Effector memory CD8-positive, alpha-beta T cell (primary cell): ENCODE measurements around the gene NKAIN2.
"Not testable (repeated sequence)": the region's sequence is repeated elsewhere in the genome, so short reads cannot be mapped to it uniquely, and the experiment has no call there.

ENCODE experiments used
- ATAC-seq: fragments of 150-1000 bp; cut with Tn5 transposase; replicated peaks from 2 replicates; pipeline ENCODE4 v1.10.0; 2021; ENCODE audit warnings: mild to moderate bottlenecking, moderate library complexity
- DNase-seq, 3 experiments: peaks; one replicate each; pipeline ENCODE4 v3.0.0; 2021
- H3K27ac Mint-ChIP-seq, 2 donors: one replicate each; pipeline ENCODE4 v1.8.0; 2022; ENCODE audit warnings: mild to moderate bottlenecking in 2 of 2, mixed read lengths in 2 of 2, moderate library complexity in 2 of 2
- H3K27me3 Mint-ChIP-seq, 2 donors: one replicate each; pipeline ENCODE4 v1.8.0; 2022; ENCODE audit warnings: mixed read lengths in 2 of 2
- H3K36me3 Mint-ChIP-seq: one replicate; pipeline ENCODE4 v1.8.0; 2022; ENCODE audit warnings: mild to moderate bottlenecking, moderate library complexity, mixed read lengths; ENCODE audit not compliant: insufficient read depth
- H3K4me1 Mint-ChIP-seq, 2 donors: one replicate each; pipeline ENCODE4 v1.8.0; 2022; ENCODE audit warnings: low read depth in 2 of 2, mixed read lengths in 2 of 2
- H3K4me3 Mint-ChIP-seq, 2 donors: one replicate each; pipeline ENCODE4 v1.8.0; 2022; ENCODE audit warnings: mild to moderate bottlenecking in 2 of 2, mixed read lengths in 2 of 2, moderate library complexity in 2 of 2
- H3K9me3 Mint-ChIP-seq, 2 donors: one replicate each; pipeline ENCODE4 v1.8.0; 2022; ENCODE audit warnings: mixed read lengths in 2 of 2

The NKAIN2 gene

GRCh38 chr6:124148236-124148957 is 344.7 kb downstream of the NKAIN2 start:
- DNase-seq (no peak), ATAC-seq (no peak)
- Mint-ChIP-seq H3K36me3 (no peaks in the 10 kb centered on the region), H3K27me3 (no peaks in the 10 kb centered on the region), H3K4me1 (no peaks in the 10 kb centered on the region), H3K27ac (no peak overlapping the region), H3K9me3 (peaks cover 0 to 6% of the 10 kb centered on the region in 2 donors), H3K4me3 (no peak overlapping the region)

DNA sequence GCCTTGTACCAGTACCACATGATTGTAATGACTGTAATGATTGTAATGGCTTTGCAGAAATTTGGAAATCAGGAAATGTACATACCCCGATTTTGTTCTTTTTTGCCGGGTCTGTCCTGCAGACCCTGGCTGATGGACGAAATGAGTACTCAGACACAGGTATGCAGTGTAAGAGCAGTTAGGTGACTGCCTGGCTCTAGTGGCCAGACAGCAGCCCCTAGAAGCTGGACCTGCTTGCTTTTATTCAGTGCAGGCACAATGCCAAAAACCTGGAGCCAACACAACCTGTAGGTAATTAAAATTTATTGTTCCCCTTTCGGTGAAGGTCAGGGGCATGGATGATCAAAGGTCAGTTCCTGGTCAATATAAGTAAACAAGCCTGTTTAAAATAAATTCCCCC is 346.0 kb downstream of the NKAIN2 start:
- H3K9me3 Mint-ChIP-seq, result peaks cover 0 to 6% of the 10 kb centered on the region in 2 donors
- H3K4me1 Mint-ChIP-seq, result no peaks in the 10 kb centered on the region
- DNase-seq (no peak), ATAC-seq (no peak)
- no peaks in the 10 kb centered on the region for H3K27me3 Mint-ChIP-seq
- no peak overlapping the region for H3K27ac Mint-ChIP-seq
- no peaks in the 10 kb centered on the region for H3K36me3 Mint-ChIP-seq
- H3K4me3 Mint-ChIP-seq, result no peak overlapping the region

- no peak overlapping the region for H3K4me3 Mint-ChIP-seq
- no peak for ATAC-seq
Observed at GRCh38 chr6:124158024-124158423, 354.4 kb downstream of the NKAIN2 start.

DNA sequence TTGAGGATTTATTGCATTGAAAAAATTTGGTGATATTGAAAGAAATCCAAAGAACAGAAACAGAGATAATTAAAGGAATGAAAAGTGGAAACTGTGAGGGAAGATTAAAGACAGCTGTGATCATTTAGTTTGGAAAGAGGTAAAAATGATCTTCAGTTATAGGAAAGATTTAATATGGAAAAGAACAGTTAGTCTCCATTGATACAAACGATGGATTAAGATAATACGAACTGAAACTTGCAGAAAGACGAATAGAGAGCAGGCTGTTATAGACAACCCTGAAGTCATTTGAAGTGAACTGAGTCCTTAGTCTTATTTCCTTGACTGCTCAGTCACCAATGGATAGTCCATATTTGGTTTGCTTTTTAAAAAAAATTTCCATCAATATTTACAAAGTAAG is 360.0 kb downstream of the NKAIN2 start:
- Mint-ChIP-seq H3K4me1 (no peaks in the 10 kb centered on the region), H3K4me3 (no peak overlapping the region), H3K36me3 (no peaks in the 10 kb centered on the region), H3K9me3 (peaks cover 0 to 7% of the 10 kb centered on the region in 2 donors), H3K27ac (no peak overlapping the region), H3K27me3 (no peaks in the 10 kb centered on the region)
- ATAC-seq (no peak), DNase-seq (no peak)

More at GRCh38 chr6:124158024-124158423, 354.4 kb downstream of the NKAIN2 start:
- no peak overlapping the region for H3K27ac Mint-ChIP-seq
- no peaks in the 10 kb centered on the region for H3K36me3 Mint-ChIP-seq
- no peak for DNase-seq
- no peaks in the 10 kb centered on the region for H3K4me1 Mint-ChIP-seq
- H3K9me3 Mint-ChIP-seq, result peaks cover 10 to 20% of the 10 kb centered on the region in 2 donors
- H3K27me3 Mint-ChIP-seq, result no peaks in the 10 kb centered on the region

DNA sequence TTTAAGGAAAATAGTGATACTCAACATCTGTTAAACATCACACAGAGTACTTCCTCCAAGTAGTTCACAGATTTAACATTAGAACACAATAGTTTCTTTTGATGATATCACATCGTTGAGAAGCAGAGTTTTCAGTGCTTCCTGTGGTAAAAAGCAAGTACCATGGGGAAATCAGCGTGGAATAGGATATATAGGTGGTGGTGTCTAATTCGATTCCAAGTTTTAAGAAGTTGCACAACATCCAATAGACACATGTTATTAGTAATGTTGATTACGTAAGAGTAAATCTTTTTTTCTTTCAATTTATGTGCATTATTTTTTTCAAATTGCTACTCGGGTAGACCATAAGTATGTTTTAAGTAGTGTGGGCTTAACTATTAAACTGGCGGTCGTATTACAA is 360.7 kb downstream of the NKAIN2 start:
- H3K4me3 Mint-ChIP-seq, result no peak overlapping the region
- ATAC-seq (no peak), DNase-seq (no peak)
- H3K9me3 Mint-ChIP-seq, result peaks cover 0 to 6% of the 10 kb centered on the region in 2 donors
- H3K27me3 Mint-ChIP-seq, result no peaks in the 10 kb centered on the region
- no peaks in the 10 kb centered on the region for H3K4me1 Mint-ChIP-seq
- no peaks in the 10 kb centered on the region for H3K36me3 Mint-ChIP-seq
- no peak overlapping the region for H3K27ac Mint-ChIP-seq

DNA sequence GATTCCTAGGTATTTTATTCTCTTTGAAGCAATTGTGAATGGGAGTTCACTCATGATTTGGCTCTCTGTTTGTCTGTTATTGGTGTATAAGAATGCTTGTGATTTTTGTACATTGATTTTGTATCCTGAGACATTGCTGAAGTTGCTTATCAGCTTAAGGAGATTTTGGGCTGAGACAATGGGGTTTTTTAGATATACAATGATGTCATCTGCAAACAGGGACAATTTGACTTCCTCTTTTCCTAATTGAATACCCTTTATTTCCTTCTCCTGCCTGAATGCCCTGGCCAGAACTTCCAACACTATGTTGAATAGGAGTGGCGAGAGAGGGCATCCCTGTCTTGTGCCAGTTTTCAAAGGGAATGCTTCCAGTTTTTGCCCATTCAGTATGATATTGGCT is 363.6 kb downstream of the NKAIN2 start:
- not testable (repeated sequence) for H3K27ac Mint-ChIP-seq, H3K4me3 Mint-ChIP-seq, H3K27me3 Mint-ChIP-seq, DNase-seq, H3K4me1 Mint-ChIP-seq, H3K36me3 Mint-ChIP-seq, ATAC-seq, H3K9me3 Mint-ChIP-seq

- H3K27me3 Mint-ChIP-seq, result no peaks in the 10 kb centered on the region
- H3K4me1 Mint-ChIP-seq, result no peaks in the 10 kb centered on the region
- no peak for ATAC-seq
- no peak overlapping the region for H3K4me3 Mint-ChIP-seq
- no peaks in the 10 kb centered on the region for H3K36me3 Mint-ChIP-seq
- no peak overlapping the region for H3K27ac Mint-ChIP-seq
- DNase-seq, result no peak
- H3K9me3 Mint-ChIP-seq, result peaks cover 7 to 8% of the 10 kb centered on the region in 2 donors
Observed at GRCh38 chr6:124190256-124190655, 386.6 kb downstream of the NKAIN2 start.

DNA sequence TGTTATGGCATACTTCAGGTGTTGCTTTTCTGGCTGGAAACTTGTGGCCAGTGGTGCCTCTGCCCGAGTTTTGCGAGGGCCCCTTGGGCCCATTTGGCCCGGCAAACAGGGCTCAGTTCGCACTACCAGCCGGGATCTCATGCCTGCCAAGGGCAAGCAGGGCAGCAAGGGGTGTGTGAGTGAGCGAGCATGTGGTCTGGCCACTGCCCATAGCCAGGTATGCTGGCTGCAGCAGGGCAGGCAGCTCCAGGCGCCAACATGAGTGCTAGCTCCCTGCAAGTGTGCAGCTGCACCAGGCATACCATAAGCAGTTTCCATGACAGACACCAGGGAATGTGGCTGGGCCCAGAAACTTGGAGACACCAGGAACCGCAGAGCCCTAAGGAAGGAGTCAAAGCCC is 389.5 kb downstream of the NKAIN2 start:
- no peak for ATAC-seq

DNA sequence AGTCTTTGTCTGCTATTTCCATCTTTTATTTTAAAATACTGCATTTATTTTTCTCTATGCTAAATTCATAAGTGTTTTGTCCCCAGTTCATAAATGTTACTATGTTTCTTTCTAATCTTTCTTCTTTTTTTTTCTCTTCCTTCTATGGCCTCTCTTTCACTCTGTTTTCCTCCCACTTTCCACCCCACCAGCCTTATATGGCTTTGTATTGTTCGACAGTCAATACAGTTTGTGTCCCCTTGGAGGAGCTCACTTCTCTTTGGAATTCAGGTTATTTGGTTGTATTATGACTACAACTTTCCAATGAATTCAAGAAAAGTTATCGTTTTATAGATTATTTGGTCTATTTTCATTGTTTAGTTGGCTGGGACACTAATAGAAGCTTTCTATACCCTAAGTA is 393.5 kb downstream of the NKAIN2 start:
- DNase-seq (no peak), ATAC-seq (no peak)
- H3K4me3 Mint-ChIP-seq, result no peak overlapping the region
- no peaks in the 10 kb centered on the region for H3K27me3 Mint-ChIP-seq
- H3K36me3 Mint-ChIP-seq, result no peaks in the 10 kb centered on the region
- no peaks in the 10 kb centered on the region for H3K4me1 Mint-ChIP-seq
- H3K27ac Mint-ChIP-seq, result no peak overlapping the region
- peaks cover 4 to 7% of the 10 kb centered on the region in 2 donors for H3K9me3 Mint-ChIP-seq

More for the DNA sequence above, 389.5 kb downstream of the NKAIN2 start:
- Mint-ChIP-seq H3K36me3 (no peaks in the 10 kb centered on the region), H3K27me3 (no peaks in the 10 kb centered on the region), H3K27ac (no peak overlapping the region), H3K4me3 (no peak overlapping the region), H3K9me3 (peaks cover 3 to 7% of the 10 kb centered on the region in 2 donors), H3K4me1 (no peaks in the 10 kb centered on the region)
- no peak for DNase-seq

- no peaks in the 10 kb centered on the region for H3K27me3 Mint-ChIP-seq
- ATAC-seq, result no peak
- H3K4me1 Mint-ChIP-seq, result no peaks in the 10 kb centered on the region
- peaks cover 5 to 7% of the 10 kb centered on the region in 2 donors for H3K9me3 Mint-ChIP-seq
- no peak overlapping the region for H3K4me3 Mint-ChIP-seq
- no peak for DNase-seq
- H3K27ac Mint-ChIP-seq, result no peak overlapping the region
- H3K36me3 Mint-ChIP-seq, result no peaks in the 10 kb centered on the region
Observed at GRCh38 chr6:124199286-124199685, 395.6 kb downstream of the NKAIN2 start.

GRCh38 chr6:124200661-124201060 is 397.0 kb downstream of the NKAIN2 start:
- Mint-ChIP-seq H3K9me3 (peaks cover 5 to 7% of the 10 kb centered on the region in 2 donors), H3K36me3 (no peaks in the 10 kb centered on the region), H3K4me3 (no peak overlapping the region), H3K4me1 (no peaks in the 10 kb centered on the region), H3K27ac (no peak overlapping the region), H3K27me3 (no peaks in the 10 kb centered on the region)
- DNase-seq (no peak), ATAC-seq (no peak)

GRCh38 chr6:124203101-124203811 is 399.6 kb downstream of the NKAIN2 start:
- no peaks in the 10 kb centered on the region for H3K36me3 Mint-ChIP-seq
- no peak overlapping the region for H3K4me3 Mint-ChIP-seq
- DNase-seq, result no peak
- ATAC-seq, result no peak
- no peak overlapping the region for H3K27ac Mint-ChIP-seq
- H3K4me1 Mint-ChIP-seq, result no peaks in the 10 kb centered on the region
- no peaks in the 10 kb centered on the region for H3K27me3 Mint-ChIP-seq
- H3K9me3 Mint-ChIP-seq, result peaks cover 0 to 3% of the 10 kb centered on the region in 2 donors

- Mint-ChIP-seq H3K36me3 (no peaks in the 10 kb centered on the region), H3K4me3 (no peak overlapping the region), H3K27ac (no peak overlapping the region), H3K4me1 (no peaks in the 10 kb centered on the region), H3K9me3 (peaks cover 0 to 3% of the 10 kb centered on the region in 2 donors), H3K27me3 (no peaks in the 10 kb centered on the region)
- no peak for DNase-seq
- no peak for ATAC-seq
Observed at GRCh38 chr6:124203812-124204167, 400.1 kb downstream of the NKAIN2 start.

DNA sequence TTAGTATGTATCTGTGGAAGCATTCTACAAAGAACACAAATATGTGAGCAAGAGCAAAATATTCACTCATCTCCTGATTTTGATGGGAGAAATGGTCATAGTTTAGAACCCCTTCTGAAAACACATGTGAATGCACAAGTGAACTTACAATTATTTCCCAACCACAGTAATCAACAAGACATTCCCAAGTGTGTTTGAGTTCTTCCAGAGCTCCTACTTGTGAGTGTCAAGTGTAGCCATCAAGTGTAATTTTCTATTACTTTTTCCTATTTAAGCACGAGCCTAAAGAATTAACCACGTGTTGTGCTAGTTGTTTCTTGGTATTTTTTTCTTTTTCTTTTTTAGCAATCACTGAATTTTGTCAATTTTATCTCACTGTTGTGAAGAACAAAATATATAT is 402.3 kb downstream of the NKAIN2 start:
- Mint-ChIP-seq H3K27ac (no peak overlapping the region), H3K4me3 (no peak overlapping the region), H3K9me3 (peaks cover 0 to 6% of the 10 kb centered on the region in 2 donors), H3K27me3 (no peaks in the 10 kb centered on the region), H3K4me1 (no peaks in the 10 kb centered on the region), H3K36me3 (no peaks in the 10 kb centered on the region)
- ATAC-seq (no peak), DNase-seq (no peak)
